Adrenal gland (tissue), 12 donors: Measurements from ENCODE around the gene NFATC3. TPM values are rescaled to one million over a fixed set of nuclear protein-coding genes. Genes with fewer than 3 reads are reported as not detected.

Experiments
- DNase-seq, 7 donors: peaks; one replicate each; pipeline ENCODE4 v3.0.0-alpha.2; 2019 to 2020
- H3K27ac ChIP-seq, 5 donors: fragments of 200-600 bp; sonication (generic) in 4 of 5; 1 replicate in 3 of 5; 2 replicates in 2 of 5; pipeline versions ENCODE4 v1.5.1 to v1.8.0; 2016 to 2020; ENCODE audit warnings: mild to moderate bottlenecking in 1 of 5
- H3K27me3 ChIP-seq: fragments of 200-600 bp; 2 replicates; pipeline ENCODE4 v1.8.0; 2021
- H3K36me3 ChIP-seq, 2 donors: fragments of 200-600 bp; replicated peaks in 1 of 2; 1 replicate in 1 of 2; 2 replicates in 1 of 2; pipeline versions ENCODE4 v1.5.1 to v1.8.0; 2018 to 2022
- H3K4me1 ChIP-seq, 2 donors: fragments of 200-600 bp; replicated peaks in 1 of 2; 1 replicate in 1 of 2; 2 replicates in 1 of 2; pipeline versions ENCODE4 v1.5.1 to v1.8.0; 2018 to 2021
- H3K4me3 ChIP-seq, 4 donors: fragments of 200-600 bp; sonication (generic) in 3 of 4; one replicate each; pipeline ENCODE4 v1.5.1; 2016 to 2018
- H3K9me3 ChIP-seq, 3 donors: fragments of 200-600 bp; sonication (generic) in 1 of 3; replicated peaks in 1 of 3; 1 replicate in 2 of 3; 2 replicates in 1 of 3; pipeline versions ENCODE4 v1.5.1 to v1.8.0; 2016 to 2021
- POLR2A ChIP-seq, 2 donors: fragments of 450-650 bp; IDR thresholded peaks; one replicate each; pipeline ENCODE4 v1.6.1; 2017; ENCODE audit warnings: antibody characterized with exemption in 2 of 2, mild to moderate bottlenecking in 2 of 2, moderate library complexity in 1 of 2
- WGBS, 4 donors: extraction: QIAGEN DNeasy Blood & Tissue Kit in 2 of 4; methylation state at CpG; one replicate each; pipeline versions ENCODE4 v1.1.5 to v1.1.7; 2013 to 2017; 5-methylcytosine and 5-hydroxymethylcytosine counted together
- intact Hi-C, 2 donors: fragments of 100-400 bp; cut with DNase I; formaldehyde crosslinking; loops; one replicate each; pipeline versions ENCODE4 v1.14.1 to v1.15.0; 2022 to 2023
- polyA plus RNA-seq, 3 donors: library from polyadenylated mRNA; stranded (reverse); fragments of 200-250 nt in 2 of 3; fragments of 350-450 nt in 1 of 3; fragmentation: Illumina TruSeq in 1 of 3; extraction: RNeasy Lipid Tissue Mini Kit (QIAGEN cat#74804) in 1 of 3; gene quantifications; one replicate each; pipeline ENCODE4 v1.2.3, GENCODE V29; 2013 to 2014
- total RNA-seq, 9 donors: library from RNA; depleted of rRNA in 4 of 9; stranded (reverse); fragments of >200 nt in 4 of 9; fragments of 120-200 nt in 1 of 9; fragmentation: NEBNext Ultra II Directional in 1 of 9; extraction: Animal tissue kit (Norgen Biotek cat#: 25700) in 1 of 9; gene quantifications; one replicate each; pipeline versions ENCODE4 v1.1.0 to v1.2.4, GENCODE V29; 2013 to 2023
- TF ChIP-seq, protein P1 (sequence below), 6 experiments: fragments of 450-650 bp in 4 of 6; fragments of 200-600 bp in 2 of 6; sonication (generic) in 1 of 6; IDR thresholded peaks; 1 replicate in 5 of 6; 2 replicates in 1 of 6; pipeline versions ENCODE4 v1.5.1 to v1.8.0; 2016 to 2021; ENCODE audit warnings: antibody characterized with exemption in 6 of 6, mild to moderate bottlenecking in 2 of 6, moderate library complexity in 1 of 6
- donor health status: healthy with polysubstance abuse.
- donor health status: Bipolar disorder and iron deficiency.
- donor health status: DM: yes; HTN: yes; CAD: no.
- donor health status: DM: no; HTN: no; CAD: no.
- donor health status: DM: no; HTN: no; CAD: no.
- donor health status: DM: yes; HTN: yes; CAD: no.

Gene NFATC3
- total and polyA plus RNA-seq, 12 donors: 6.6 to 81.2 (median 34.3) TPM

- Histone ChIP-seq H3K4me3 (no peak overlapping the region), H3K4me1 (peaks cover 7 to 9% of the 10 kb centered on the region in 2 donors), H3K27me3 (no peaks in the 10 kb centered on the region), H3K27ac (no peak overlapping the region), H3K9me3 (no peaks in the 10 kb centered on the region), H3K36me3 (peaks cover 0 to 7% of the 10 kb centered on the region in 2 donors)
- WGBS, 4 donors: 64 to 78% (median 73%) methylated on average over 4 of the region's 4 CpGs
- intact Hi-C loops: loop anchor here (5.0 to 10.0 kb wide), 3 partner anchors 135 to 245 kb away; partner anchors contain the start of gene DPEP3 (in 1 of the 2)
- TF ChIP-seq, protein P1, sequence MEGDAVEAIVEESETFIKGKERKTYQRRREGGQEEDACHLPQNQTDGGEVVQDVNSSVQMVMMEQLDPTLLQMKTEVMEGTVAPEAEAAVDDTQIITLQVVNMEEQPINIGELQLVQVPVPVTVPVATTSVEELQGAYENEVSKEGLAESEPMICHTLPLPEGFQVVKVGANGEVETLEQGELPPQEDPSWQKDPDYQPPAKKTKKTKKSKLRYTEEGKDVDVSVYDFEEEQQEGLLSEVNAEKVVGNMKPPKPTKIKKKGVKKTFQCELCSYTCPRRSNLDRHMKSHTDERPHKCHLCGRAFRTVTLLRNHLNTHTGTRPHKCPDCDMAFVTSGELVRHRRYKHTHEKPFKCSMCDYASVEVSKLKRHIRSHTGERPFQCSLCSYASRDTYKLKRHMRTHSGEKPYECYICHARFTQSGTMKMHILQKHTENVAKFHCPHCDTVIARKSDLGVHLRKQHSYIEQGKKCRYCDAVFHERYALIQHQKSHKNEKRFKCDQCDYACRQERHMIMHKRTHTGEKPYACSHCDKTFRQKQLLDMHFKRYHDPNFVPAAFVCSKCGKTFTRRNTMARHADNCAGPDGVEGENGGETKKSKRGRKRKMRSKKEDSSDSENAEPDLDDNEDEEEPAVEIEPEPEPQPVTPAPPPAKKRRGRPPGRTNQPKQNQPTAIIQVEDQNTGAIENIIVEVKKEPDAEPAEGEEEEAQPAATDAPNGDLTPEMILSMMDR (IDR thresholded peaks at IDR 0.05): peak; percentile 81 to 89 (median 84)
- no peak for TF ChIP-seq POLR2A (IDR thresholded peaks at IDR 0.05)
- peak in 4 of 7 donors; percentile 36 to 75 (median 65) for DNase-seq
Measured at GRCh38 chr16:68229431-68230175, 144.4 kb downstream of the NFATC3 start.

GRCh38 chr16:68230176-68230571, 145.0 kb downstream of the NFATC3 start:
- no peak for TF ChIP-seq POLR2A (IDR thresholded peaks at IDR 0.05)
- TF ChIP-seq, protein P1 (IDR thresholded peaks at IDR 0.05): no peak
- Histone ChIP-seq H3K4me1 (peaks cover 7 to 9% of the 10 kb centered on the region in 2 donors), H3K4me3 (no peak overlapping the region), H3K36me3 (peaks cover 0 to 7% of the 10 kb centered on the region in 2 donors), H3K27ac (no peak overlapping the region), H3K27me3 (no peaks in the 10 kb centered on the region), H3K9me3 (no peaks in the 10 kb centered on the region)
- DNase-seq: no peak
- intact Hi-C loops: loop anchor here (5.0 to 10.0 kb wide), 2 partner anchors 135 to 238 kb away; no protein-coding TSS in a partner anchor
- WGBS, 4 donors: 89 to 95% (median 92%) methylated on average over 6 to 9 of the region's 9 CpGs

GRCh38 chr16:68230956-68231355, 145.8 kb downstream of the NFATC3 start:
- DNase-seq: no peak
- Histone ChIP-seq H3K27me3 (no peaks in the 10 kb centered on the region), H3K9me3 (no peaks in the 10 kb centered on the region), H3K4me3 (no peak overlapping the region), H3K36me3 (peaks cover 0 to 7% of the 10 kb centered on the region in 2 donors), H3K4me1 (peaks cover 11 to 16% of the 10 kb centered on the region in 2 donors), H3K27ac (no peak overlapping the region)
- TF ChIP-seq, protein P1 (IDR thresholded peaks at IDR 0.05): no peak
- TF ChIP-seq POLR2A (IDR thresholded peaks at IDR 0.05): no peak
- 86 to 96% (median 93%) methylated on average over 7 to 12 of the region's 12 CpGs for WGBS, 4 donors
- intact Hi-C loops: loop anchor here (5.0 to 10.0 kb wide), 2 partner anchors 136 to 239 kb away; no protein-coding TSS in a partner anchor

DNA sequence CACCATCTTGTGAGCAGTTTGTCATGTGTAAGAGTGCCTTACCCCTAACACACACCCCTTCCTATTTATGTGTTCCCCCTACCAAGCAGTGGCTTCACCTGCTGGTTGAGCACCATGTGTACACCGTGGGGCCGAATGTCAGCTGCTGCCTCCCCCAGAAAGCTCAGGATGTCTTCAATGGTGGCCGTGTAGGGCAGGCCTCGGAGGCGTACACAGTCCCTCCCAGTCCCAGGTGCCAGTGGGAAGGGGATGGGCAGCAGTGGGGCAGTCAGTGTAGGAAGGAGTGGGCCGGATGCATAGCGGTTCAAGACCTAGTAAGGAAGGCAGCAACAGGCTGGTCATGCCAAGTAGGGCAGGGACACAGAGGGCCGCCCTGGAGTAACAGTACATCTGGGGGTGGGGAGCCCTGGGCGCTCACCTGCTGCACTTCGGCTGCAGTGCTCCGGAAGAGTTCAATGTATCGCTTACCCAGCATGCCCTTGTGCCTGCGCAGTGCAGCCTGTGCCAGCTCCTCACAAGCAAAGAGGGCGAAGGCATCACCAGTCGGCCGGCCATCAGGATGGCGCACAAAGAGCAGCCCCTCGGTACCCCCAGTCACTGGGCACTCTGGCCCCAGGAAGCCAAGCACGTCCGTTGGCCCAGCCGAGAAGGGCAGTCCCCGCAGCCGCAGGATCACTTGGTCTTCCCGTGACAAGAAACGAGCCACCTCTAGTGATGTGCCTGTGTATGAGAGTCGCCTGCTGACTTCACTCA, 146.4 kb downstream of the NFATC3 start:
- 80 to 92% (median 92%) methylated on average over 17 to 26 of the region's 26 CpGs for WGBS, 4 donors
- H3K4me3 ChIP-seq: no peak overlapping the region
- no peaks in the 10 kb centered on the region for H3K9me3 ChIP-seq
- intact Hi-C loops: loop anchor here (5.0 to 10.0 kb wide), 2 partner anchors 137 to 239 kb away; no protein-coding TSS in a partner anchor
- peaks cover 12 to 22% of the 10 kb centered on the region in 2 donors for H3K4me1 ChIP-seq
- H3K27ac ChIP-seq: no peak overlapping the region
- TF ChIP-seq, protein P1 (IDR thresholded peaks at IDR 0.05): no peak
- TF ChIP-seq POLR2A (IDR thresholded peaks at IDR 0.05): no peak
- peak in 1 of 7 donors; percentile 50 for DNase-seq
- H3K36me3 ChIP-seq: peaks cover 0 to under 1% of the 10 kb centered on the region in 2 donors
- no peaks in the 10 kb centered on the region for H3K27me3 ChIP-seq
